Measurements from ENCODE around the gene RPTOR.

GRCh38 chr17:80585890-80586845 lies 41.5 kb downstream of the RPTOR start:
- TF ChIP-seq PATZ1 (CRISPR knock-in tag; IDR thresholded peaks at IDR 0.05; ENCODE audit: borderline replicate concordance) (no peak), CREB5 (CRISPR knock-in tag; IDR thresholded peaks at IDR 0.05; ENCODE audit: low read depth) (no peak), BACH2 (CRISPR knock-in tag; IDR thresholded peaks at IDR 0.05; ENCODE audit: borderline replicate concordance) (no peak)
- TF ChIP-seq, protein P1, sequence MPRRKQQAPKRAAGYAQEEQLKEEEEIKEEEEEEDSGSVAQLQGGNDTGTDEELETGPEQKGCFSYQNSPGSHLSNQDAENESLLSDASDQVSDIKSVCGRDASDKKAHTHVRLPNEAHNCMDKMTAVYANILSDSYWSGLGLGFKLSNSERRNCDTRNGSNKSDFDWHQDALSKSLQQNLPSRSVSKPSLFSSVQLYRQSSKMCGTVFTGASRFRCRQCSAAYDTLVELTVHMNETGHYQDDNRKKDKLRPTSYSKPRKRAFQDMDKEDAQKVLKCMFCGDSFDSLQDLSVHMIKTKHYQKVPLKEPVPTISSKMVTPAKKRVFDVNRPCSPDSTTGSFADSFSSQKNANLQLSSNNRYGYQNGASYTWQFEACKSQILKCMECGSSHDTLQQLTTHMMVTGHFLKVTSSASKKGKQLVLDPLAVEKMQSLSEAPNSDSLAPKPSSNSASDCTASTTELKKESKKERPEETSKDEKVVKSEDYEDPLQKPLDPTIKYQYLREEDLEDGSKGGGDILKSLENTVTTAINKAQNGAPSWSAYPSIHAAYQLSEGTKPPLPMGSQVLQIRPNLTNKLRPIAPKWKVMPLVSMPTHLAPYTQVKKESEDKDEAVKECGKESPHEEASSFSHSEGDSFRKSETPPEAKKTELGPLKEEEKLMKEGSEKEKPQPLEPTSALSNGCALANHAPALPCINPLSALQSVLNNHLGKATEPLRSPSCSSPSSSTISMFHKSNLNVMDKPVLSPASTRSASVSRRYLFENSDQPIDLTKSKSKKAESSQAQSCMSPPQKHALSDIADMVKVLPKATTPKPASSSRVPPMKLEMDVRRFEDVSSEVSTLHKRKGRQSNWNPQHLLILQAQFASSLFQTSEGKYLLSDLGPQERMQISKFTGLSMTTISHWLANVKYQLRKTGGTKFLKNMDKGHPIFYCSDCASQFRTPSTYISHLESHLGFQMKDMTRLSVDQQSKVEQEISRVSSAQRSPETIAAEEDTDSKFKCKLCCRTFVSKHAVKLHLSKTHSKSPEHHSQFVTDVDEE (CRISPR knock-in tag; IDR thresholded peaks at IDR 0.05): no peak

All from SK-N-SH treated with all-trans-retinoic acid at 6 μM for 48 hours (cell line).